ENCODE measurements around the gene ABTB1.

DNA sequence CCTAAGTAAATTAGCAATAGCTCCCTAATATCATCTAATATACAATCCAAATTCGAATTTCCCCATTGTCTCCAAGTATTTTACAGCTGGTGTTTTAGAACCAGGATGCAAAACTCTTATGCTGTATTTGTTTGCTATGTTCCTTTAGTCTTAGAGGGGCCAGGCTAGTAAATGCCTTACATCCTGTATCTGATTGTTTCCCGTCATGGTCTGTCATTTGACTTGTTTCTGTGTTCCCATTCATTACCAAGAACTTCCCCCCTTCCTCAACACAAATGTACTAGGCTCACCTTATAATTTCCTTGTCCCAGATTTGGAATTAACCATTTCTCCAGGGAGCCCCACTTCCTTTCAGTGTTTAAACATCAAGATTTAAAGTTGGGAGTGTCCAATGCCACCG is 54.1 kb downstream of the ABTB1 start:
- TF ChIP-seq POLR2A (IDR thresholded peaks at IDR 0.05) (no peak), EP300 (IDR thresholded peaks at IDR 0.05) (no peak)
- TF ChIP-seq, protein P1, sequence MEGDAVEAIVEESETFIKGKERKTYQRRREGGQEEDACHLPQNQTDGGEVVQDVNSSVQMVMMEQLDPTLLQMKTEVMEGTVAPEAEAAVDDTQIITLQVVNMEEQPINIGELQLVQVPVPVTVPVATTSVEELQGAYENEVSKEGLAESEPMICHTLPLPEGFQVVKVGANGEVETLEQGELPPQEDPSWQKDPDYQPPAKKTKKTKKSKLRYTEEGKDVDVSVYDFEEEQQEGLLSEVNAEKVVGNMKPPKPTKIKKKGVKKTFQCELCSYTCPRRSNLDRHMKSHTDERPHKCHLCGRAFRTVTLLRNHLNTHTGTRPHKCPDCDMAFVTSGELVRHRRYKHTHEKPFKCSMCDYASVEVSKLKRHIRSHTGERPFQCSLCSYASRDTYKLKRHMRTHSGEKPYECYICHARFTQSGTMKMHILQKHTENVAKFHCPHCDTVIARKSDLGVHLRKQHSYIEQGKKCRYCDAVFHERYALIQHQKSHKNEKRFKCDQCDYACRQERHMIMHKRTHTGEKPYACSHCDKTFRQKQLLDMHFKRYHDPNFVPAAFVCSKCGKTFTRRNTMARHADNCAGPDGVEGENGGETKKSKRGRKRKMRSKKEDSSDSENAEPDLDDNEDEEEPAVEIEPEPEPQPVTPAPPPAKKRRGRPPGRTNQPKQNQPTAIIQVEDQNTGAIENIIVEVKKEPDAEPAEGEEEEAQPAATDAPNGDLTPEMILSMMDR (IDR thresholded peaks at IDR 0.05) = no peak

All from sigmoid colon (tissue), 4 donors.